Head of caudate nucleus (tissue), 42 donors: ENCODE results near the gene ZBTB25.

Source experiments
- DNase-seq, 42 donors: peaks; one replicate each; pipeline versions ENCODE4 v3.0.0 to v3.0.0-alpha.2; 2020 to 2021; ENCODE audit warnings: mixed read lengths in 7 of 42
- intact Hi-C: fragments of 100-400 bp; cut with DNase I; formaldehyde crosslinking; loops from one replicate; pipeline ENCODE4 v1.15.0; 2022

Gene ZBTB25

GRCh38 chr14:64500088-64500487 lies 3.5 kb downstream of the ZBTB25 start:
- intact Hi-C loops: loop anchor here (10.0 kb wide), 1 partner anchor 155 kb away; no protein-coding TSS in a partner anchor
- no peak for DNase-seq

- no peak for DNase-seq
- intact Hi-C loops: no loop called here
Observed at GRCh38 chr14:64496764-64497163, 6.9 kb downstream of the ZBTB25 start.

GRCh38 chr14:64495252-64495651 lies 8.4 kb downstream of the ZBTB25 start:
- DNase-seq: no peak
- intact Hi-C loops: no loop called here

- DNase-seq: no peak
- intact Hi-C loops: no loop called here
Observed at GRCh38 chr14:64493455-64493854, 10.2 kb downstream of the ZBTB25 start.

- intact Hi-C loops: no loop called here
- no peak for DNase-seq
Observed at GRCh38 chr14:64491637-64492036, 12.0 kb downstream of the ZBTB25 start.

- intact Hi-C loops: no loop called here
- DNase-seq: no peak
Observed at GRCh38 chr14:64488590-64489099, 15.0 kb downstream of the ZBTB25 start.

GRCh38 chr14:64478634-64479250 lies 24.9 kb downstream of the ZBTB25 start:
- peak in 1 of 42 donors; percentile 20 for DNase-seq
- intact Hi-C loops: loop anchor here (10.0 kb wide), 1 partner anchor 134 kb away; no protein-coding TSS in a partner anchor

GRCh38 chr14:64476438-64476837 lies 27.2 kb downstream of the ZBTB25 start:
- peak in 1 of 42 donors; percentile 25 for DNase-seq
- intact Hi-C loops: loop anchor here (10.0 kb wide), 1 partner anchor 132 kb away; no protein-coding TSS in a partner anchor

- intact Hi-C loops: loop anchor here (10.0 kb wide), 1 partner anchor 131 kb away; no protein-coding TSS in a partner anchor
- peak in 4 of 42 donors; percentile 16 to 33 (median 21) for DNase-seq
Observed at GRCh38 chr14:64475585-64476273, 27.9 kb downstream of the ZBTB25 start.

- DNase-seq: no peak
- intact Hi-C loops: loop anchor here (10.0 kb wide), 1 partner anchor 130 kb away; no protein-coding TSS in a partner anchor
Observed at GRCh38 chr14:64474698-64475097, 28.9 kb downstream of the ZBTB25 start.

GRCh38 chr14:64474041-64474440 lies 29.6 kb downstream of the ZBTB25 start:
- intact Hi-C loops: loop anchor here (10.0 kb wide), 1 partner anchor 129 kb away; no protein-coding TSS in a partner anchor
- no peak for DNase-seq

- intact Hi-C loops: no loop called here
- no peak for DNase-seq
Observed at GRCh38 chr14:64468451-64468850, 35.2 kb downstream of the ZBTB25 start.

GRCh38 chr14:64467566-64467965 lies 36.1 kb downstream of the ZBTB25 start:
- intact Hi-C loops: loop anchor here (2.0 kb wide), 1 partner anchor 37 kb away; the partner anchor contains the start of gene ZBTB1
- DNase-seq: no peak

- intact Hi-C loops: loop anchor here (2.0 kb wide), 1 partner anchor 38 kb away; the partner anchor contains the start of gene ZBTB1
- DNase-seq: no peak
Observed at GRCh38 chr14:64467101-64467500, 36.5 kb downstream of the ZBTB25 start.

GRCh38 chr14:64465831-64466554 lies 37.6 kb downstream of the ZBTB25 start:
- intact Hi-C loops: loop anchor here (2.0 kb wide), 1 partner anchor 39 kb away; the partner anchor contains the start of gene ZBTB1

GRCh38 chr14:64465191-64465822 lies 38.3 kb downstream of the ZBTB25 start, which contains the start of gene AKAP5:
TSS of gene AKAP5 (plus strand) at chr14:64465499. CDS start at chr14:64468395, 2,896 bp downstream.
- peak; percentile 40 to 93 (median 84) for DNase-seq
- intact Hi-C loops: no loop called here

More at GRCh38 chr14:64465831-64466554, 37.6 kb downstream of the ZBTB25 start:
- peak in 35 of 42 donors; percentile 10 to 76 (median 40) for DNase-seq

GRCh38 chr14:64464651-64465050 lies 39.0 kb downstream of the ZBTB25 start:
- peak in 7 of 42 donors; percentile 17 to 42 (median 29) for DNase-seq
- intact Hi-C loops: no loop called here

GRCh38 chr14:64463873-64464272 lies 39.8 kb downstream of the ZBTB25 start:
- intact Hi-C loops: no loop called here

GRCh38 chr14:64463195-64463594 lies 40.4 kb downstream of the ZBTB25 start:
- DNase-seq: no peak
- intact Hi-C loops: no loop called here

More at GRCh38 chr14:64463873-64464272, 39.8 kb downstream of the ZBTB25 start:
- DNase-seq: no peak
